ENCODE measurements around the gene DOCK10.

- TF ChIP-seq CTCF (tag by site-specific recombination; IDR thresholded peaks at IDR 0.05) (no peak), ZNF398 (tag by site-specific recombination; IDR thresholded peaks at IDR 0.05) (no peak), HOXA7 (CRISPR knock-in tag; IDR thresholded peaks at IDR 0.05; ENCODE audit: borderline replicate concordance) (no peak), RBAK (tag by site-specific recombination; IDR thresholded peaks at IDR 0.05) (no peak), ZFP37 (tag by site-specific recombination; IDR thresholded peaks at IDR 0.05) (no peak), SP2 (tag by site-specific recombination; IDR thresholded peaks at IDR 0.05) (no peak), ZNF292 (tag by site-specific recombination; IDR thresholded peaks at IDR 0.05; ENCODE audit: borderline replicate concordance, low read depth) (no peak)
These were observed 30.2 kb upstream of the DOCK10 start for GRCh38 chr2:225072444-225072843.
